PC-3 (cell line): Measurements from ENCODE around the gene OR8D4. TPM values are rescaled to one million over a fixed set of nuclear protein-coding genes. Genes with fewer than 3 reads are reported as not detected.

ENCODE experiments used
- ATAC-seq: fragments of 200-7000 bp; cut with Tn5 transposase; 2 replicates; pipeline ENCODE4 v1.9.1; 2020; ENCODE audit warnings: mild to moderate bottlenecking, moderate library complexity
- BruUV-seq: library from RNA; stranded (reverse); fragments of 400-500 nt; replicated peaks from 2 replicates; lab custom pipeline; 2021; lab: Mats Ljungman, UMichigan
- CTCF ChIA-PET: fragments of 300-600 bp; sonication (Branson Sonifier 250); formaldehyde crosslinking; loops from one replicate; lab custom pipeline; 2022; ENCODE audit warnings: antibody characterized with exemption; lab: Charles Lee
- POLR2A ChIA-PET: fragments of 300-600 bp; sonication (Branson Sonifier 250); formaldehyde crosslinking; loops from one replicate; lab custom pipeline; 2022; ENCODE audit warnings: antibody characterized with exemption; ENCODE audit not compliant: unreplicated experiment; lab: Charles Lee
- DNase-seq: peaks from one replicate; pipeline ENCODE4 v3.0.0-alpha.2; 2015
- H2AFZ ChIP-seq: fragments of 300-600 bp; sonication (generic); 2 replicates; pipeline ENCODE4 v1.6.0; 2016; ENCODE audit warnings: antibody characterized with exemption, low read length
- H3F3A ChIP-seq: fragments of 300-600 bp; sonication (generic); one replicate; pipeline ENCODE4 v1.6.0; 2017; ENCODE audit warnings: antibody characterized with exemption, low read length, control low read depth, mild to moderate bottlenecking; ENCODE audit not compliant: unreplicated experiment
- H3K27ac ChIP-seq: fragments of 300-600 bp; sonication (generic); 2 replicates; pipeline ENCODE4 v1.5.1; 2016; ENCODE audit warnings: mild to moderate bottlenecking, low read length
- H3K27me3 ChIP-seq: fragments of 300-600 bp; sonication (generic); 2 replicates; pipeline ENCODE4 v1.6.1; 2016; ENCODE audit warnings: low read length, mixed read lengths
- H3K36me3 ChIP-seq: fragments of 300-600 bp; sonication (generic); 2 replicates; pipeline ENCODE4 v1.6.1; 2016; ENCODE audit warnings: low read depth, mixed run types, low read length, mixed read lengths
- H3K4me1 ChIP-seq: fragments of 300-600 bp; sonication (generic); 2 replicates; pipeline ENCODE4 v1.5.1; 2016; ENCODE audit warnings: low read length; ENCODE audit not compliant: insufficient read depth
- H3K4me2 ChIP-seq: fragments of 300-600 bp; sonication (generic); 2 replicates; pipeline ENCODE4 v1.6.0; 2016; ENCODE audit warnings: low read length
- H3K4me3 ChIP-seq: fragments of 300-600 bp; sonication (generic); 2 replicates; pipeline ENCODE4 v1.5.1; 2016; ENCODE audit warnings: mild to moderate bottlenecking, low read length, mixed read lengths
- H3K79me2 ChIP-seq: fragments of 300-600 bp; sonication (generic); 2 replicates; pipeline ENCODE4 v1.6.1; 2017; ENCODE audit warnings: low read length, mixed read lengths
- H3K9ac ChIP-seq: fragments of 300-600 bp; sonication (generic); 2 replicates; pipeline ENCODE4 v1.6.0; 2016; ENCODE audit warnings: mild to moderate bottlenecking, low read length
- H3K9me2 ChIP-seq: fragments of 300-600 bp; sonication (generic); replicated peaks from 2 replicates; pipeline ENCODE4 v1.6.1; 2016; ENCODE audit warnings: mixed run types, low read length, mixed read lengths
- H3K9me3 ChIP-seq: fragments of 300-600 bp; sonication (generic); 2 replicates; pipeline ENCODE4 v1.6.1; 2016; ENCODE audit warnings: low read length, mixed read lengths
- H4K20me1 ChIP-seq: fragments of 300-600 bp; sonication (generic); 2 replicates; pipeline ENCODE4 v1.6.1; 2016; ENCODE audit warnings: low read length, mixed read lengths
- EZH2 ChIP-seq: fragments of 300-600 bp; sonication (generic); IDR thresholded peaks from one replicate; pipeline ENCODE4 v1.6.1; 2017; ENCODE audit warnings: antibody characterized with exemption, mild to moderate bottlenecking, low read length; ENCODE audit not compliant: unreplicated experiment
- EZH2phosphoT487 ChIP-seq: fragments of 300-600 bp; sonication (generic); IDR thresholded peaks from 2 replicates; pipeline ENCODE4 v1.6.1; 2018; ENCODE audit warnings: mild to moderate bottlenecking, antibody characterized with exemption, low read length, borderline replicate concordance
- intact Hi-C: fragments of 100-400 bp; cut with micrococcal nuclease; formaldehyde crosslinking; loops from 2 replicates; pipeline ENCODE4 v1.9.0; 2023
- total RNA-seq: library from RNA; depleted of rRNA; stranded (reverse); fragments of >200 nt; gene quantifications from 2 replicates; pipeline ENCODE4 v1.2.3, GENCODE V29; 2014
- TF ChIP-seq, protein P1 (sequence below): fragments of 300-600 bp; sonication (generic); conservative IDR thresholded peaks from 2 replicates; pipeline ENCODE4 v1.5.1; 2017; ENCODE audit warnings: antibody characterized with exemption, low read depth, mild to moderate bottlenecking, low read length

OR8D4 gene
- total RNA-seq, 1 experiment from 2014 or later, result not detected

DNA sequence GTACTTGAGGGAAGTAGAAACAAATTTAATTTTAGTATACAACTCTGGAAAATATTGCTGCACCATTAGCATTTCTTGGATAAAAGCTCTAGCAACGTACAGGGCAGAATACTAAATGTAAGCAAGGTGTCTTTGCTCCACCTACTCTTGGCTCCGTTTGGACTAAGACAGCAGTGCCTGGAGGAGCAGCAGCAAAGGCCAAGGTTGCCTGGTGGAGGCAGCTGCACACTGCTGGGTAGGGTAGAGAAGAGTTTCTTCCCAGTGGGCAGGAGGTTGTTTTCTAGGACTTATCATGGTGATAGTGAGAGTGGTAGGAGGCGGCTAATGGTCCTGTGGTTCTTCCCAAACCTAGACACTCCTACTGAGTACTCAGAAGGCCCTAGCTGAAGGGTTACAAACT is 2.2 kb upstream of the OR8D4 start:
- ChIA-PET CTCF (no interaction called here), POLR2A (no interaction called here)
- intact Hi-C loops, result no loop called here
- Histone ChIP-seq H2AFZ (no peak overlapping the region), H4K20me1 (no peaks in the 10 kb centered on the region), H3F3A (no peaks in the 10 kb centered on the region), H3K79me2 (no peaks in the 10 kb centered on the region), H3K4me3 (no peak overlapping the region), H3K4me2 (no peak overlapping the region), H3K9me3 (no peaks in the 10 kb centered on the region), H3K4me1 (no peaks in the 10 kb centered on the region), H3K27ac (no peak overlapping the region), H3K9ac (no peak overlapping the region), H3K36me3 (no peaks in the 10 kb centered on the region), H3K27me3 (peaks cover 70% of the 10 kb centered on the region), H3K9me2 (no peaks in the 10 kb centered on the region)
- no peak for DNase-seq
- no TSS peak for BruUV-seq
- TF ChIP-seq EZH2 (no peak), EZH2phosphoT487 (no peak)
- TF ChIP-seq, protein P1, sequence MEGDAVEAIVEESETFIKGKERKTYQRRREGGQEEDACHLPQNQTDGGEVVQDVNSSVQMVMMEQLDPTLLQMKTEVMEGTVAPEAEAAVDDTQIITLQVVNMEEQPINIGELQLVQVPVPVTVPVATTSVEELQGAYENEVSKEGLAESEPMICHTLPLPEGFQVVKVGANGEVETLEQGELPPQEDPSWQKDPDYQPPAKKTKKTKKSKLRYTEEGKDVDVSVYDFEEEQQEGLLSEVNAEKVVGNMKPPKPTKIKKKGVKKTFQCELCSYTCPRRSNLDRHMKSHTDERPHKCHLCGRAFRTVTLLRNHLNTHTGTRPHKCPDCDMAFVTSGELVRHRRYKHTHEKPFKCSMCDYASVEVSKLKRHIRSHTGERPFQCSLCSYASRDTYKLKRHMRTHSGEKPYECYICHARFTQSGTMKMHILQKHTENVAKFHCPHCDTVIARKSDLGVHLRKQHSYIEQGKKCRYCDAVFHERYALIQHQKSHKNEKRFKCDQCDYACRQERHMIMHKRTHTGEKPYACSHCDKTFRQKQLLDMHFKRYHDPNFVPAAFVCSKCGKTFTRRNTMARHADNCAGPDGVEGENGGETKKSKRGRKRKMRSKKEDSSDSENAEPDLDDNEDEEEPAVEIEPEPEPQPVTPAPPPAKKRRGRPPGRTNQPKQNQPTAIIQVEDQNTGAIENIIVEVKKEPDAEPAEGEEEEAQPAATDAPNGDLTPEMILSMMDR, result no peak
- ATAC-seq, result no peak

DNA sequence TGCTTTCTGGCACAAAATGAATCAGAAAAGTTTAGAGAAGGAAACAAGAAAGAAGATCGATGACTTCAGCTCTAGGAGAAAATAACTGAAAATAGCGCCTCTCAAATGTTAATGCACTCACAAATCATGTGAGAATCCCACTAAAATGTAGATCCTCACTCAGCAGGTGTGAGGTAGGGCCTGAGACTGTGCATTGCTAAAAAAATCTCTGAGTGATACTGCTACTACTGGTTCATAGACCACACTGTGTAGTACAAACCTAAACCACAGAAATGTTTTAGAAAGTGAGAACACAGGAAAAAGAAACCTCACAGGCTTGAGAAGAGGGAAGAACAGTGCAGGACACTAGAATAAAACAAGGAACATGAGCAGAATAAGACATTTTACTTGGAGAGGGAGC is 2.0 kb downstream of the OR8D4 start:
- H3K9me2 ChIP-seq, result no peaks in the 10 kb centered on the region
- CTCF ChIA-PET, result no interaction called here
- POLR2A ChIA-PET, result no interaction called here

GRCh38 chr11:123904932-123905331 is 3.0 kb downstream of the OR8D4 start:
- H2AFZ ChIP-seq, result no peak overlapping the region
- DNase-seq (no peak), ATAC-seq (no peak)
- H3K9me2 ChIP-seq, result no peaks in the 10 kb centered on the region
- H3K79me2 ChIP-seq, result no peaks in the 10 kb centered on the region
- intact Hi-C loops, result no loop called here
- no TSS peak for BruUV-seq
- H3K27me3 ChIP-seq, result peaks cover 82% of the 10 kb centered on the region
- H3F3A ChIP-seq, result no peaks in the 10 kb centered on the region
- ChIA-PET POLR2A (no interaction called here), CTCF (no interaction called here)
- H4K20me1 ChIP-seq, result no peaks in the 10 kb centered on the region
- no peak overlapping the region for H3K9ac ChIP-seq
- no peak overlapping the region for H3K4me2 ChIP-seq
- H3K9me3 ChIP-seq, result no peaks in the 10 kb centered on the region
- H3K27ac ChIP-seq, result no peak overlapping the region
- no peaks in the 10 kb centered on the region for H3K36me3 ChIP-seq
- no peak overlapping the region for H3K4me3 ChIP-seq
- TF ChIP-seq EZH2, result no peak
- TF ChIP-seq, protein P1, result no peak
- no peak for TF ChIP-seq EZH2phosphoT487
- H3K4me1 ChIP-seq, result no peaks in the 10 kb centered on the region

More for the DNA sequence above, 2.0 kb downstream of the OR8D4 start:
- no peaks in the 10 kb centered on the region for H3K9me3 ChIP-seq
- H3K9ac ChIP-seq, result no peak overlapping the region
- no peak overlapping the region for H3K4me3 ChIP-seq
- H3K27ac ChIP-seq, result no peak overlapping the region
- H3K4me2 ChIP-seq, result no peak overlapping the region
- no peaks in the 10 kb centered on the region for H3K4me1 ChIP-seq
- intact Hi-C loops, result no loop called here
- DNase-seq (no peak), ATAC-seq (no peak)
- H3K27me3 ChIP-seq, result peaks cover 82% of the 10 kb centered on the region
- no peaks in the 10 kb centered on the region for H3K36me3 ChIP-seq
- BruUV-seq, result no TSS peak
- H3K79me2 ChIP-seq, result no peaks in the 10 kb centered on the region
- no peaks in the 10 kb centered on the region for H3F3A ChIP-seq
- no peak for TF ChIP-seq EZH2phosphoT487
- TF ChIP-seq EZH2, result no peak
- TF ChIP-seq, protein P1, result no peak
- H2AFZ ChIP-seq, result no peak overlapping the region
- H4K20me1 ChIP-seq, result no peaks in the 10 kb centered on the region
